Measurements from ENCODE around the gene RBM34.
"Not testable (repeated sequence)": the region's sequence is repeated elsewhere in the genome, so short reads cannot be mapped to it uniquely, and the experiment has no call there.

The RBM34 gene

DNA sequence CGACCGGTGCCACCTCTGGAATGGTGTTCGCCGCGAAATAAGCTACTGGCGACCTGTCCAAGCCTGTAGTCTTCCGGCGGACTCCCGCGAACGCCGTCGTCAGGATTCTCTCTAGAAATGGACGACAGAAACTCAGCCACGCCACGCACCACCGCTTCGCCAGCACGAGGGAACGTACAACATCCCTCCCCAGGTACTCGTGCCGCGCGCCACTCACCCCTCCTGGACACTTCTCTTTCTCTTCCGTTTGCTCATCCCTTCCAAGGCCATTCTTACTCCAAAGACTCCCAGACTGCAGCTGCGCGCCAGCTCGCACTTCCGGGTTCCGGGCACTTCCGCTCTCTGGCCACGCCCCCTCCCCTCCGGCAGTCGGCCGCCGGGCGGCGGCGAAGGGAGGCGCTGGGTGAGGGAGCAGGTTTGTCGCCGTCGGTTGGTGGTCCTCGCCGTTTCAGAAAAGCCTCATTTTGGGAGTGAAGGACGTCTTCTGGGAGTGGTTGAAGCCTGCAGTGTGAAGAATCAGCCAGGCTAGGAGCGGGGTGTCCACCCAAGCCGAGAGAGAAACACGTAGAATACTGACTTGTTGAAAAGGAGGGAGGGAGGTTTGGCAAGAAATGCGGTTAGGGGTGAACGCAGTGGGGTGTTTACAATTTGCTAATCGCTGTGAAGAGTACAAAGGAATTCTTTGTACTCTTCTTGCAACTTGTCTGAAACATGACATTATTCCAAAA is at the start of gene RBM34:
TSS of gene RBM34 (minus strand) at position 294 of the 728 bp plus-strand sequence. CDS start at position 270, 24 bp downstream.
- peak within 1 kb of the TSS; percentile 74 for H3K27ac ChIP-seq
- H3K4me3 ChIP-seq (ENCODE audit: low read depth, low read length), result peak within 1 kb of the TSS; percentile 98
- H3K27me3 ChIP-seq (replicated peaks), result no peaks in the 10 kb centered on the region
- peak; percentile 85 for DNase-seq
- in situ Hi-C loops (cut with HindIII; ENCODE audit: low pct_ligation_motif_present, low sequenced_read_pairs), result no loop called here
- TF ChIP-seq CTCF (IDR thresholded peaks at IDR 0.05; ENCODE audit: low read depth, low read length, missing control alignments), result peak; percentile 31
- H3K36me3 ChIP-seq (replicated peaks), result peaks cover 24% of the 10 kb centered on the region

- in situ Hi-C loops (cut with HindIII; ENCODE audit: low pct_ligation_motif_present, low sequenced_read_pairs), result no loop called here
- peaks cover 12% of the 10 kb centered on the region for H3K36me3 ChIP-seq (replicated peaks)
- H3K27me3 ChIP-seq (replicated peaks), result no peaks in the 10 kb centered on the region
- no peak overlapping the region for H3K27ac ChIP-seq
- H3K4me3 ChIP-seq (ENCODE audit: low read depth, low read length), result no peak overlapping the region
- no peak for TF ChIP-seq CTCF (IDR thresholded peaks at IDR 0.05; ENCODE audit: low read depth, low read length, missing control alignments)
- no peak for DNase-seq
These were observed 46.1 kb upstream of the RBM34 start for GRCh38 chr1:235207209-235207565.

DNA sequence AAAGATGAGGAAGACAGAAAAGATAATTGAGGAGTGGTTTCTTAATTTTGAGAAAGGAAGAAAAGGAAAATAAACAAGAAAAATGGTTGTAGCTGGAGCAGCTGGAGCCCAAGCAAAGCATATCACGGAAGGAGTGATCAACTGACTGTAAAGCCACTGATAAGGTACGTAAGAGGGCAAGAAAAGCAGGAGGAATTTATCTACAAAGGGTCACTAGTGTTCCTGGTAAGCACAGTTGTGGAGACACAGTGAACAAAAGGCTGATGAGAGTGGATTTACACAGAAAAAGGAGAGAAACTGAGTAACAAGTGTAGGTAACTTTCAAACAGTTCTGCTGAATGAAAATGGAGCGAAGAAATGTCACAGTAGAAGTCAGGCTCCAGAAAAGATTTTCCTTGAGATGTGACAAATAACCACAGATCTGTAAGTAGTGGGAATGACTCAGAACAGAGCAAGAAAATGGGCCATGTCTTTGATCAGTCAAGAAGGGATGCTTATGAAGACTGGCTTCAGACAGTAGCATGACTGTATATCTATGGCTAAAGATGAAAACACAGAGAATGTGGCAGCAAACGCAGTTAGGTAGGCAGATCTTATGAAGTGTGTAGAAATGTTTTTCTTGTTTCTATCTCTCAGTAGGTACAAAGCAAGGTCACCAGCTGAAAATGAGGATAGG is 45.6 kb upstream of the RBM34 start:
- no peak for TF ChIP-seq CTCF (IDR thresholded peaks at IDR 0.05; ENCODE audit: low read depth, low read length, missing control alignments)
- no peak overlapping the region for H3K27ac ChIP-seq
- DNase-seq, result peak; percentile 11

DNA sequence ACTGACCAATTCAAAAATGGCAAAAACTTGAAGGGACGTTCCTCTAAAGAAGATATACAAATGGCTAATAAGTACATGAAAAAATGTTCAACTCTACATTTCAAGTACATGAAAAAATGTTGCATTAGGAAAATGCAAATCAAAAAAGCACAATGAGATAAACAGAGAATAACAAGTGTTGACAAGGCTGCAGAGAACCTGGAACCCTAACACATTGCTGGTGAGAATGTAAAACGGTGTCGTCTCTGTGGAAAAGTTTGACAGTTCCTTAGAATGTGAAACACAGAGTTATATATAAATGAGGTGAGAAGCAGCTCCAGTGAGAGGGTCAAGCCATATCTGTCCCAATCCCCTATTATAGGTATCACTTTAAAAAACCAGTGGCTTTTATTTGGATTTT is 44.6 kb upstream of the RBM34 start:
- H3K36me3 ChIP-seq (replicated peaks), result peaks cover 12% of the 10 kb centered on the region
- no peak for TF ChIP-seq CTCF (IDR thresholded peaks at IDR 0.05; ENCODE audit: low read depth, low read length, missing control alignments)
- in situ Hi-C loops (cut with HindIII; ENCODE audit: low pct_ligation_motif_present, low sequenced_read_pairs), result no loop called here

More for the DNA sequence above, 45.6 kb upstream of the RBM34 start:
- no peaks in the 10 kb centered on the region for H3K27me3 ChIP-seq (replicated peaks)
- in situ Hi-C loops (cut with HindIII; ENCODE audit: low pct_ligation_motif_present, low sequenced_read_pairs), result no loop called here
- peaks cover 12% of the 10 kb centered on the region for H3K36me3 ChIP-seq (replicated peaks)
- H3K4me3 ChIP-seq (ENCODE audit: low read depth, low read length), result no peak overlapping the region

DNA sequence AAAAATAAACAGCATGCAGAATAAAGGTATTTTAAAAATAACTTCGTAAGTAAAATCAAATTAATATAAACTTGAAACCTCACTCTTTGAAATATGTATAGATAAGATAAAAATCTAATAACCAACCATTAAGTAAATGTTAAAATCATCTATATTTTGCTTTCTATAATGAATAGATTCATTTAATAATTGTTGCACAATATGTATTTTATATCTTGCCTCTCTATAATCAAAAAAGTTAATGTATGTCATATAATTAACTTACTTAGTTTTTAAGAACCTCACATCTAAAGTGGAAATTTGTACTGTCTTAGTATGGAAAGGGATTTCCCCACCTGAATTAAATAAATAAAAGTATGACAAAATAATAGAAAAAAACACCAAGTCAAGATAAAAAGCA is 42.4 kb upstream of the RBM34 start:
- TF ChIP-seq CTCF (IDR thresholded peaks at IDR 0.05; ENCODE audit: low read depth, low read length, missing control alignments), result no peak
- peaks cover 7% of the 10 kb centered on the region for H3K36me3 ChIP-seq (replicated peaks)
- H3K27ac ChIP-seq, result no peak overlapping the region
- DNase-seq, result no peak
- H3K27me3 ChIP-seq (replicated peaks), result no peaks in the 10 kb centered on the region
- no peak overlapping the region for H3K4me3 ChIP-seq (ENCODE audit: low read depth, low read length)
- in situ Hi-C loops (cut with HindIII; ENCODE audit: low pct_ligation_motif_present, low sequenced_read_pairs), result no loop called here

More for the DNA sequence above, 44.6 kb upstream of the RBM34 start:
- no peak overlapping the region for H3K27ac ChIP-seq
- no peaks in the 10 kb centered on the region for H3K27me3 ChIP-seq (replicated peaks)
- DNase-seq, result no peak
- no peak overlapping the region for H3K4me3 ChIP-seq (ENCODE audit: low read depth, low read length)

- DNase-seq; H3K27me3 ChIP-seq (replicated peaks); H3K36me3 ChIP-seq (replicated peaks); H3K27ac ChIP-seq; H3K4me3 ChIP-seq (ENCODE audit: low read depth, low read length); in situ Hi-C loops (cut with HindIII; ENCODE audit: low pct_ligation_motif_present, low sequenced_read_pairs): not testable (repeated sequence)
These were observed 41.4 kb upstream of the RBM34 start for GRCh38 chr1:235202447-235202846.
